ENCODE data around the gene TULP1.

The TULP1 gene

GRCh38 chr6:35468181-35468979 lies 44.3 kb downstream of the TULP1 start, which contains the start of gene RPL10A:
RPL10A (plus strand) TSS chr6:35468401; CDS start chr6:35468435, 34 bp downstream.
- TF ChIP-seq TEAD4 (IDR thresholded peaks at IDR 0.05) (no peak), TCF12 (IDR thresholded peaks at IDR 0.05; ENCODE audit: low read depth) (peak; percentile 72; the same call in 1 of the 2 replicates), EP300 (IDR thresholded peaks at IDR 0.05; ENCODE audit: borderline replicate concordance) (peak; percentile 30; the same call in 1 of the 2 replicates), REST (IDR thresholded peaks at IDR 0.05; ENCODE audit: low read depth) (peak; percentile 43; the same call in 1 of the 2 replicates), ZBTB7A (IDR thresholded peaks at IDR 0.05; ENCODE audit: low read depth) (0 out of 2 replicates have a peak, but pooled peaks have one; percentile 58), EGR1 (IDR thresholded peaks at IDR 0.05) (no peak; the same call in 1 of the 2 replicates), MAX (IDR thresholded peaks at IDR 0.05) (peak; percentile 97), TAF1 (IDR thresholded peaks at IDR 0.05; ENCODE audit: low read depth) (peak; percentile 99), NFIC (IDR thresholded peaks at IDR 0.05) (no peak; the same call in 1 of the 2 replicates), RAD21 (IDR thresholded peaks at IDR 0.05; ENCODE audit: low read depth) (peak; percentile 83), CREB1 (IDR thresholded peaks at IDR 0.05; ENCODE audit: low read depth) (no peak), CEBPB (IDR thresholded peaks at IDR 0.05) (peak; percentile 50; the same call in 1 of the 2 replicates), YY1 (IDR thresholded peaks at IDR 0.05; ENCODE audit: low read depth) (peak; percentile 65; the same call in 1 of the 2 replicates), USF1 (IDR thresholded peaks at IDR 0.05) (no peak)

GRCh38 chr6:35465646-35466045 lies 47.0 kb downstream of the TULP1 start:
- no peak for TF ChIP-seq ZBTB7A (IDR thresholded peaks at IDR 0.05; ENCODE audit: low read depth)

- TF ChIP-seq REST (IDR thresholded peaks at IDR 0.05; ENCODE audit: low read depth) (no peak), EGR1 (IDR thresholded peaks at IDR 0.05) (no peak), EP300 (IDR thresholded peaks at IDR 0.05; ENCODE audit: borderline replicate concordance) (no peak), USF1 (IDR thresholded peaks at IDR 0.05) (no peak), TEAD4 (IDR thresholded peaks at IDR 0.05) (no peak)
Measured at GRCh38 chr6:35463292-35463691, 49.4 kb downstream of the TULP1 start.

GRCh38 chr6:35461270-35461669 lies 51.4 kb downstream of the TULP1 start:
- TF ChIP-seq MAX (IDR thresholded peaks at IDR 0.05): no peak
- TF ChIP-seq CEBPB (IDR thresholded peaks at IDR 0.05): 0 out of 2 replicates have a peak, but pooled peaks have one; percentile 35
- no peak for TF ChIP-seq ZBTB7A (IDR thresholded peaks at IDR 0.05; ENCODE audit: low read depth)
- TF ChIP-seq TCF12 (IDR thresholded peaks at IDR 0.05; ENCODE audit: low read depth): no peak

GRCh38 chr6:35457907-35458306 lies 54.8 kb downstream of the TULP1 start:
- TF ChIP-seq TCF12 (IDR thresholded peaks at IDR 0.05; ENCODE audit: low read depth): no peak
- no peak for TF ChIP-seq TAF1 (IDR thresholded peaks at IDR 0.05; ENCODE audit: low read depth)
- no peak for TF ChIP-seq YY1 (IDR thresholded peaks at IDR 0.05; ENCODE audit: low read depth)
- no peak for TF ChIP-seq MAX (IDR thresholded peaks at IDR 0.05)
- no peak for TF ChIP-seq NFIC (IDR thresholded peaks at IDR 0.05)
- no peak for TF ChIP-seq EGR1 (IDR thresholded peaks at IDR 0.05)
- no peak for TF ChIP-seq REST (IDR thresholded peaks at IDR 0.05; ENCODE audit: low read depth)
- TF ChIP-seq TEAD4 (IDR thresholded peaks at IDR 0.05): no peak
- no peak for TF ChIP-seq CREB1 (IDR thresholded peaks at IDR 0.05; ENCODE audit: low read depth)
- TF ChIP-seq CEBPB (IDR thresholded peaks at IDR 0.05): no peak
- no peak for TF ChIP-seq FOXM1 (IDR thresholded peaks at IDR 0.05; ENCODE audit: borderline replicate concordance, low read depth)
- TF ChIP-seq RAD21 (IDR thresholded peaks at IDR 0.05; ENCODE audit: low read depth): no peak
- no peak for TF ChIP-seq USF1 (IDR thresholded peaks at IDR 0.05)

Data from Ishikawa (cell line).